ENCODE measurements around the gene CPEB1.
"Not testable (repeated sequence)": the region's sequence is repeated elsewhere in the genome, so short reads cannot be mapped to it uniquely, and the experiment has no call there.

The CPEB1 gene

GRCh38 chr15:82649226-82649999 lies 2.2 kb upstream of the CPEB1 start:
- no peak for DNase-seq (ENCODE audit: low read depth, low spot score)

GRCh38 chr15:82648257-82649103 lies 1.3 kb upstream of the CPEB1 start:
- DNase-seq (ENCODE audit: low read depth, low spot score): no peak

GRCh38 chr15:82647835-82648256 lies 683 bp upstream of the CPEB1 start:
- no peak for DNase-seq (ENCODE audit: low read depth, low spot score)

DNA sequence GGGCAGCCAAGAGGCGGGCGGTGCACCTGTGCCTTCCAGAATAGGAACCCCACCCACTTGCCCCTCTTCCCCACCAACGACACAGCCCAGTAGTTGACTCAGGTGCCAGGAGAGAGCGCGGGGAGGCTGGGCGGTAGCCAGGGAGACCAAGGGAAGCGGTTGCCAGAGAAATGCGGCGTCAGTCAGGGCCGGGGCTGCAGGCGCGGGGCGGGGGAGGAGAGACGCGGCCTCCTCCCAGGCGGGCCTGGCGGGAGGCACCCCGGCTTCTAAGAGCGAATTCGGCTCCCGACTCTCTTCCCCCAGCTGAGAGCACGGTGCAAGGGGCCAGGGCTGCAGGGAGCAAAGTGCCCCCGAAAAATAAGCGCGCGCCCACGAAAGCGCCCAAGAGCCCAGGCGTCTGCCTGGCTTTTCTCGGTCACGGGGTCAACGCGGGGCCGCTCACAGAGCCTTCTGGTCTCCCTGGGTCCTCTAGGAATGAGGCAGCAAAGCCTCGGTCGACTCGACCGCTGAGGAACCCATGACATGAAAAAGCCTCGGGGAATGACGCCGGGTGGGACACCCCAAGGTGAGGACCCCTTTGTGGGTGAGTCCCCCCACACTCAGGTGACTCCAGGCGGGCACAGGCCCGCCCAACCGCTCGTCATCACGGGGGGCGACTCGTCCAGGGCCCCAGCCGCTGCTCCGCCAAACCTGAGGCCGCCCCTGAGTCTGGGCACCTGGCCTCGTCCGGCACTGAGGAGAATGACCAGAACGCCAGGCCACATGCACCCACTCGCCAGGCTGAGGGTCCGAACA lies 716 bp downstream of the CPEB1 start:
- DNase-seq (ENCODE audit: low read depth, low spot score): no peak

DNA sequence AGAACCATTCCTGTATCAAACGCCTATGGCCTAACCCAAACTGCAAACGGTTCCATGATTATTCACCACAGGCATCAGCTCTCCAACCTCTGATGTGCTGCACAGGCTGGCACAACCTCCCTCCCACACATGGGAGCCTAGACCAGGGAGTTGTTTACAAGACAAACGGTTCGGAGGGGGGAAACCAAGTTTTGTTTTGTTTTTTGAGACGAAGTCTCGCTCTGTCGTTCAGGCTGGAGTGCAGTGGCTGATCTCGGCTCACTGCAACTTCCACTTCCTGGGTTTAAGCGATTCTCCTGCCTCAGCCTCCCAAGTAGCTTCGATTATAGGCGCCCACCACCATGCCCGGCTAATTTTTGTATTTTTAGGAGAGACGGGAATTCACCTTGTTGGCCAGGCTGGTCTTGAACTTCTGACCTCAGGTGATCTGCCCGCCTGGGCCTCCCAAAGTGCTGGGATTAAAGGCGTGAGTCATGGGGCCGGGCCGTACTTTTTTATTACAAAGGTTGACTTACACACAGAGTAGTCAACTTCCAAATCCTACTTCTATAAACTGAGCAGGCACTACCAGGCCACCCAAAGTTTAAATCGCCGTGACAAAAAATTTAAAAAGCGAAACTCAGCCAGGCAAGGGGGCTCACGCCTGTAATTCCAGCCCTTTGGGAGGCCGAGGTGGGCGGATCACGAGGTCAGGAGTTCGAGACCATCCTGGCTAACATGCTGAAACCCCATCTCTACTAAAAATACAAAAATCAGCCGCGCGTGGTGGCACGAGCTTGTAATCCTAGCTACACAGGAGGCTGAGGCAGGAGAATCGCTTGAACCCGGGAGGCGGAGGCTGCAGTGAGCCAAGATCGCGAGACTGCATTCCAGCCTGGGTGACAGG lies 2.0 kb downstream of the CPEB1 start:
- DNase-seq (ENCODE audit: low read depth, low spot score): not testable (repeated sequence)

DNA sequence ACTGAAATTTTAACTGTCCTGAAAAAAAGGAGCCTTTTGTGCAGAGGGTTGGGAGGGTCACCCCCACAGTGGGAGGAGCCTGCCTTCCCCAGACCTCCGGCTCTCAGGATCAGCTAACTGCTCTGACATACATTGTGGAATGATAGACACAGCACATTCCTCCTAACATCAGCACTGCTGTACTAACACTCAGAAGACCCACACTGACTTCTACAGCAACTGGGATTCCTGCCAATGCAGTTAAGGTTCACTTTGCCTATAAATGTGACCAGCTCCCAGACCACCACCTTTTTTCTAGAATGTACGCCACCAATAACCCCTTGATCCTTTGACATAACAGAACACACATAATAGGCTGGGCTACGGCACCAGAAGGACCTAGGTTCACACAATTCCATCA lies 3.2 kb downstream of the CPEB1 start:
- no peak for DNase-seq (ENCODE audit: low read depth, low spot score)

GRCh38 chr15:82642656-82643055 lies 4.5 kb downstream of the CPEB1 start:
- DNase-seq (ENCODE audit: low read depth, low spot score): no peak

- DNase-seq (ENCODE audit: low read depth, low spot score): no peak
Measured at GRCh38 chr15:82641129-82641798, 5.9 kb downstream of the CPEB1 start.

DNA sequence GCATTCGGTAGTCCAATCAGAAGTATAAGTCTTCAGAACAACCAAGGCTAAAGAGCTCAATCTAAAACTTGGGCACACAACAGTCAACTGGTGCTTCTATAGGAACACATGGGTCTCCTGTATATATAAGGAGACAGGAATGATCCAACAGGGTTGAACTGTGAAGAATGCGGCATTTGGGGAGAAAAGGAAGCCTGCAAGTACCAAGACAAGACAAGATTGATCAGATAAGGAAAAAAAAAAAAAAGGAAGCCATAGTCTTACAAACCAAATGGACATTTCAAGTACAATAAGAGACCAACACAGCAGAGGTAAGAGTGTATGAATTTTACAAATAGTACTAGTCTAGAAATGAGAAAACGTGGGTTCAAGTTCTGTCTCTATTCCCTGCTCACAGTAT lies 6.5 kb downstream of the CPEB1 start:
- no peak for DNase-seq (ENCODE audit: low read depth, low spot score)

- no peak for DNase-seq (ENCODE audit: low read depth, low spot score)
Measured at GRCh38 chr15:82635798-82636197, 11.4 kb downstream of the CPEB1 start.

DNA sequence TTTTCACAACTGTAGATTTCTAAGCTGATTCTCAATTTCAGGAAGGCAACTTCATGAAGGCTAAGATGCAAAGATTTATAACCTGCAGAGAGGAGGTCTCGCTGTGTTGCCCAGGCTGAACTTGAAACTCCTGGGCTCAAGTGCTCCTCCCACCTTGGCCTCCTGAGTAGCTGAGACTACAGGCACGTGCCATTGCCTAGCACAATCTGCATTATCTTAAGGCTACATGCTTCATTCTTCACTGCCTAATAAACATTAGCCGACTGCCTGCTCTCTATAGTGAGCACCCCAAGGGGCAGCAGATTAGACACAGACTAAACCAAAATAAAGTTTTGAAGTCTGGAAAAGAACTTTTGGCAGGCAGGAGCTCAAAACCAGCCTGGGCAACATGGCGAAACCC lies 17.1 kb downstream of the CPEB1 start:
- no peak for DNase-seq (ENCODE audit: low read depth, low spot score)

DNA sequence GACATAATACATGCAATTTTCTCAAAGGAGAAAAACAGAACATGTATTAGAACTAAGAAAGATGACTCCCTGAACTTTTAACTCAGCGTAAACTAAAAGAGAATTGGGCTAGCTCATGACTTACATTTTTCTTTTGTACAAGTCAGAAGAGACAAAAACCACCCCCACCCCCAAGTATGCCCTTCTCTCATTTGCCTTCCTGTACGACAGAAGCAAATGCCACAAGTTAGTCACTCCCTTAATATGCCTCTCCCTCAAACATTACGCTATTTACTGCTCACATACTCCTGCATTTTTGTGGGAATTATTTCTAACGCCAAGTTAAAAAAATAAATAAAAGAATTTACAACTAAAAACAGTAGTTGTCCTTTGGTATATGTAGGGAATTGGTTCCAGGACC lies 22.0 kb downstream of the CPEB1 start:
- DNase-seq (ENCODE audit: low read depth, low spot score): no peak

DNA sequence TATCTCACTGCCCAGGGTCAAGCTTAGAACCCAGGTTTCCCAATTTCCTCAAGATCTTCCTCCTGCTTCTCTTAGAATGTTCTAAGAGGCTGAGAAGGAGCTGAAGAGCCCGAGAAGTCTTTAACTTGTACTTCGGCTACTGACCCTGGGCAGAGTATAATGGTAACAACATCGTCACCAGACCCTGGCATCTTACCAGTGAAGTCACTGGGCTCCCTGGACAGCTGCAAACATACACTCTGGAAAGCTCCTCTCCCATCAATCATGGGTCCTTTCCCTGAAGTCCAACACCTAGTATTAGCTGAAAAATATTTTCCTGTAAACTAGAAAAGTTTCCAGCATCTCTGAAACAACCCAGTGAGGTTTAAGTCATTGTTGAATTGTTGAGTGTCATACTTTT lies 22.7 kb downstream of the CPEB1 start:
- DNase-seq (ENCODE audit: low read depth, low spot score): no peak

GRCh38 chr15:82624008-82624407 lies 23.2 kb downstream of the CPEB1 start:
- DNase-seq (ENCODE audit: low read depth, low spot score): no peak

- no peak for DNase-seq (ENCODE audit: low read depth, low spot score)
Measured at GRCh38 chr15:82621970-82622369, 25.2 kb downstream of the CPEB1 start.

- DNase-seq (ENCODE audit: low read depth, low spot score): no peak
Measured at GRCh38 chr15:82613747-82614146, 33.4 kb downstream of the CPEB1 start.

DNA sequence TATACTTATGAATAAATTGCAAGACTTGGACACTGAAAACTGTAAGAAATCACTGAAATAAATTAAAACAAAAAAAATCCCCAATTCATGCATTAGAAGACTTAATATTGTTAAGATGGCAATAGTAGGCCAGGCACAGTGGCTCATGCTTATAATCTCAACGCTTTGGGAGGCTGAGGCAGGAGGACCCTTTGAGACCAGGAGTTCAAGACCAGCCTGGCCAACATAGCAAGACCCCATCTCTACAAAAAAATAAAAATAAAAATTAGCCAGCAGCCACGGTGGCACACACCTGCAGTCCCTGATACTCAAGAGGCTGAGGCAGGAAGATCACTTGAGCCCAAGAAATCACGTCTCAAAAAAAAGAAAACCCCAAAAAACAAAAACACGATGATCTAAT lies 35.8 kb downstream of the CPEB1 start:
- no peak for DNase-seq (ENCODE audit: low read depth, low spot score)

GRCh38 chr15:82602195-82602594 lies 45.0 kb downstream of the CPEB1 start:
- DNase-seq (ENCODE audit: low read depth, low spot score): no peak

- no peak for DNase-seq (ENCODE audit: low read depth, low spot score)
Measured at GRCh38 chr15:82599862-82600261, 47.3 kb downstream of the CPEB1 start.

DNA sequence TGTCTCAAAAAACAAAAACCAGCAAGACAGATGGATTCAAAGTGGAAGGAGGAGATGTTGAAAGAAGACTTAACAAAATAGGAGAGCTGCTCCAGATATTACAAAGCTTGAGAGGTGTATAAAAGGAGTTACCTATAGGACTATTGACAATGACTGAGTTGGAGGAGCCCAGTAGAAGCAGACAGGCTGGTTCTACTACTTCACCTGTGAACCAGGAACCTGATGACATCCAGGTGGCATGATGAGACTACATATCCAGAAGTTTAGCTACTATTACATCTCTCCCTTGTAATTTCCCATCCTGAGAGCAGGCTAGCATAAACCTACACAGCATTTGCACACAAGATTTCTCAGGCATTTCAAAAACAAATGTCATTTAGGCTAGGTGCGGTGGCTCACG lies 49.3 kb downstream of the CPEB1 start:
- no peak for DNase-seq (ENCODE audit: low read depth, low spot score)

DNA sequence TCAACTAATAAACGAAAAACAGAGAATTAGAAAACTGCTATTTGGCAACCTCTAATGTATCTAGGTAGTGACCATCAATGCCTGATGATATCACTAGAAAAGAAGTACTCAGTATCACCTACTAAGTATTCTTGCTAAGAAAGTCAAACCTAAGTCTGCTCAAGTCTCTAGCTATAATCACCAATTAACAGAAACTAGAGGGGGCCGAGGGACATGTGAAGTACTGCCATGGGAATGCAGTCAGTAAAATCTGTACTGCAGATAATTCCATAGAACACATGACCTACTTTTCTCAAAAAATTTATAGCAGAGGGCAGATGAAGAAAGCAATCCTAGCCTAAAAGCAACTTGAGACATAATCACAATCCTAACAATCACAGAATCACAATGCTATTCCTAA lies 51.4 kb downstream of the CPEB1 start:
- no peak for DNase-seq (ENCODE audit: low read depth, low spot score)

Measured in smooth muscle cell of the brain vasculature (primary cell).